GM10266 (cell line): ENCODE results near the gene GINS1.

Experiments used
- DNase-seq: peaks from one replicate; pipeline ENCODE4 v3.0.0; 2012; ENCODE audit errors: extremely low spot score
- TF ChIP-seq, protein P1 (sequence below): IDR thresholded peaks from 2 replicates; pipeline ENCODE4 v1.5.1; 2012; ENCODE audit warnings: mild to moderate bottlenecking, low read depth; ENCODE audit not compliant: control insufficient read depth, insufficient read depth; ENCODE audit errors: missing control alignments

The GINS1 gene

DNA sequence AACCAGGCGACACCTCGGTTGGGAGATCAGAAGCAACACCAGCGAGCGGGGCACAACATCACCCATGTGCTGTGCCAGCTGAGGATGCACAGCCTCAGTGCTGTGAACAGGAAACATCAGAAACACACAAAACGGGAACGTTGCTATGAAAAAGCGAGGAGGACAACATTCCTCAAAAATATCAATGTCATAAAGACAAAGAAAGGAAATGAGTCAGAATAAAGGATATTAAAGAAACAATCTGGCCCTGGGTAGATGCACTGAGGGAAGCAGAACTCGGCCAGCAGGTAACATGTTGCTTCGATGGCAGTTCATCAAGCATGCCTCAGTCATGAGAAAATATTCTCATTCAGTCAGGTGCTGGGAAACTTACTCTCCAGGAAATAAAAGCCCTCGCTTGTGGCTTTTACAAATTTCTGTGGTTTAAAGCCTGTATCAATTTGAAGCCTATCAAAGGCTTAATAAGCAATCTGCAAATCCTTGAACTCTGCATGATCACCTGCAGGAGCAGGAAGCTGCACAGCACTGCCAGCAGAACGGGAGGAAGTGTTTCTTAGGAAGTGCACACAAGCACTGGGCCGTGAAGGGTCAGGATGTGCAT, 77.5 kb downstream of the GINS1 start:
- TF ChIP-seq, protein P1, sequence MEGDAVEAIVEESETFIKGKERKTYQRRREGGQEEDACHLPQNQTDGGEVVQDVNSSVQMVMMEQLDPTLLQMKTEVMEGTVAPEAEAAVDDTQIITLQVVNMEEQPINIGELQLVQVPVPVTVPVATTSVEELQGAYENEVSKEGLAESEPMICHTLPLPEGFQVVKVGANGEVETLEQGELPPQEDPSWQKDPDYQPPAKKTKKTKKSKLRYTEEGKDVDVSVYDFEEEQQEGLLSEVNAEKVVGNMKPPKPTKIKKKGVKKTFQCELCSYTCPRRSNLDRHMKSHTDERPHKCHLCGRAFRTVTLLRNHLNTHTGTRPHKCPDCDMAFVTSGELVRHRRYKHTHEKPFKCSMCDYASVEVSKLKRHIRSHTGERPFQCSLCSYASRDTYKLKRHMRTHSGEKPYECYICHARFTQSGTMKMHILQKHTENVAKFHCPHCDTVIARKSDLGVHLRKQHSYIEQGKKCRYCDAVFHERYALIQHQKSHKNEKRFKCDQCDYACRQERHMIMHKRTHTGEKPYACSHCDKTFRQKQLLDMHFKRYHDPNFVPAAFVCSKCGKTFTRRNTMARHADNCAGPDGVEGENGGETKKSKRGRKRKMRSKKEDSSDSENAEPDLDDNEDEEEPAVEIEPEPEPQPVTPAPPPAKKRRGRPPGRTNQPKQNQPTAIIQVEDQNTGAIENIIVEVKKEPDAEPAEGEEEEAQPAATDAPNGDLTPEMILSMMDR, result no peak
- no peak for DNase-seq

- DNase-seq, result no peak
Measured at GRCh38 chr20:25485872-25486271, 78.4 kb downstream of the GINS1 start.

DNA sequence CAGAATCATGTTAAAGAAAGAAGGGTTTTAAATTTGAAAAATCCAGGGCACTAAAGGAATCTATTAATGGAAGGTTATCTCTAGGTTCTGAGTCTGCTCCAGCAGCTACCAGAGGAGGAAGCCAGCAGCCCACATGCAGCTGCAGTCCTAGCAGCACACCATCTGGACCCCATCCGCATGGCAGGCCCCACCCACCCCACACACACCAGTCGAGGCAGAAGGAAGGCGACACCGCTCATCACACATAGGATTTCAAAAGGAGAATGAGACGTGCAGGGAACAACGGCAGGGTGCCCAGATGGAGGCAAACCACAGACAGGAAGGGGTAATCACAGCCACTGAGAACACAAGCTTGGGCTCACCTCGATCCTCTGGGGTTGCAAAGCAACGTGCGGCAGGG, 78.9 kb downstream of the GINS1 start:
- DNase-seq, result no peak
- TF ChIP-seq, protein P1, result no peak

More at GRCh38 chr20:25485872-25486271, 78.4 kb downstream of the GINS1 start:
- TF ChIP-seq, protein P1, result no peak

DNA sequence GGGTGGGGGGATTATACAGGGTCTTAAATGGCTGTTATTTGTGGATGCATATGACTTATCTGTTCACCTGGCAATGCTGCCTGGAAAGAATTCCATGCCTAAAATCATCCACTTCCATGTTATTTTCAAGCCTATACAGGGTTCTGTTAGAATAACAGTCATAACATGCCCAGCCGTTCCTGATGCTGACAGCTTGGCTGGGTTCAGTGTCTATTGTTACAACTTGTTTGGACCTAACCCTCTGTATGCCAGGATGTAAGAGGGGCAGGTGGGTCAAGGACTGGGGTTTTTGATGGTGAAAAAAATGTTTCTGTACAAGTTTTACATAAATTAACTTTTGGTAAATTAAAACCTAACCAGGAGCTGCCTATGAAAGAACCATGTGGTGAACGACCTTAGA, 79.8 kb downstream of the GINS1 start:
- DNase-seq, result no peak
- TF ChIP-seq, protein P1, result no peak

DNA sequence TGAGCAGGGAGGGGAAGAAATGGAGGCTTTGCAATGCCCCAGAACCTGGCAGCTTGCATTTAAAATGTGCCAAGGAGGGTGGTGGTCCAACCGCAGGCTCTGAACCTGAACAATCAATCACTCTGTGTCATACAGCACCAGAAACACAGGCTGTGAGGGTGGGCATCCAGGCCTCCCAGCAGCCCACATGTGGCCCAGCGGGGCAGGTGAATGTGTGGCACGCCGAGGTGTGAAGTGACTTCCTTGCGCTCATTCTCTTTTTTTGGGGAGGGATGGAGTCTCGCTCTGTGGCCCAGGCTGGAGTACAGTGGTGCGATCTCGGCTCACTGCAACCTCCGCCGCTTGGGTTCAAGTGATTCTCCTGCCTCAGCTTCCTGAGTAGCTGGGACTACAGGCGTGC, 80.5 kb downstream of the GINS1 start:
- TF ChIP-seq, protein P1, result no peak
- DNase-seq, result no peak

DNA sequence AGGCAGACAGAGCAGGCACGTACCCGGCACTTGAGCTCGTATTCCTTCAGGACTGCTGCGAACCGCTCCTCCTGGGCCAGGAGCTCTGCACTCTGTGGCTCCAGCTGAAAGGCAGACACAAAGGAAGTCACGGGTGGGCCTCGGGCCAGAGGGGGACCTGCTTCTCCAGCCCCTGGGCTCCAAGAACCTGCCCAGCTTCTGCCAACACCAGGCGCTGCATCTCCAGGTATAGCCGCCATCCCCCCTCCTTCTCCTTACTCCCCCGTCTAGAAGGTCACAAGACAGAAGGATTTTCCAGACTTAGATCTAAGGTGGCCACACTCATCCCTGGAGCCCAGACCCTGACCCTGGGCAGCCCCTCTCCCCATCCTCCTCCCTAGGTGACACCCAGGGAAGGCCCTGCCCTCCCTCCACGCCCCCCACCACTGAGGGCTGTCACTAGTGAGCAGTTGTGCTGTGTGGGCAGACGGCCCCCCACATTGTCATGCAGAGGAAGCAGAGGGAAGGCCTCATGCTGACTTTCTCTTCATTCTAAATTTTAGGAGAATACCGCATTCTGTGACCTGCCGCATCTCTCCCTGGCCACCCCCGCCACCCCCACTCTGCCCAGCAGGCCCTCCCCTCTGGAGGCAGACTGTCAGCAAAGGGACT, 81.9 kb downstream of the GINS1 start:
- DNase-seq, result no peak
- TF ChIP-seq, protein P1, result no peak
